Suprapubic skin (tissue), 4 donors: Measurements from ENCODE around the gene VAV2. TPM values are rescaled to one million over a fixed set of nuclear protein-coding genes. Genes with fewer than 3 reads are reported as not detected.

ENCODE experiments used
- DNase-seq, 2 donors: peaks; one replicate each; pipeline ENCODE4 v3.0.0-alpha.2; 2019; ENCODE audit warnings: low spot score in 2 of 2
- H3K27ac ChIP-seq: fragments of 200-600 bp; sonication (generic); one replicate; pipeline ENCODE4 v1.5.1; 2019
- H3K27me3 ChIP-seq: fragments of 200-600 bp; sonication (generic); one replicate; pipeline ENCODE4 v1.5.1; 2019
- H3K36me3 ChIP-seq: fragments of 200-600 bp; sonication (generic); one replicate; pipeline ENCODE4 v1.5.1; 2019
- H3K4me1 ChIP-seq: fragments of 200-600 bp; sonication (generic); one replicate; pipeline ENCODE4 v1.5.1; 2019
- H3K4me3 ChIP-seq: fragments of 200-600 bp; sonication (generic); one replicate; pipeline ENCODE4 v1.5.1; 2019; ENCODE audit warnings: mild to moderate bottlenecking
- H3K9me3 ChIP-seq: fragments of 200-600 bp; sonication (generic); one replicate; pipeline ENCODE4 v1.5.1; 2019
- CTCF ChIP-seq, 2 donors: fragments of 200-600 bp in 1 of 2; fragments of 450-650 bp in 1 of 2; sonication (generic) in 1 of 2; IDR thresholded peaks; one replicate each; pipeline ENCODE4 v1.5.1; 2016 to 2019; ENCODE audit warnings: antibody characterized with exemption in 2 of 2, mild to moderate bottlenecking in 1 of 2, moderate library complexity in 1 of 2
- EP300 ChIP-seq: sonication (generic); formaldehyde crosslinking; IDR thresholded peaks from one replicate; pipeline ENCODE4 v1.6.1; 2017; ENCODE audit warnings: antibody characterized with exemption
- POLR2A ChIP-seq, 2 donors: fragments of 450-650 bp; IDR thresholded peaks; one replicate each; pipeline ENCODE4 v1.6.1; 2017; ENCODE audit warnings: antibody characterized with exemption in 2 of 2, mild to moderate bottlenecking in 2 of 2, moderate library complexity in 2 of 2
- POLR2AphosphoS5 ChIP-seq, 3 donors: sonication (generic); formaldehyde crosslinking; IDR thresholded peaks; one replicate each; pipeline ENCODE4 v1.6.1; 2017; ENCODE audit warnings: antibody characterized with exemption in 3 of 3
- WGBS: methylation state at CpG from one replicate; pipeline ENCODE4 v1.1.5; 2018; 5-methylcytosine and 5-hydroxymethylcytosine counted together
- total RNA-seq, 4 donors: library from RNA; depleted of rRNA; stranded (reverse); fragments of >200 nt; gene quantifications; one replicate each; pipeline ENCODE4 v1.1.0, GENCODE V29; 2016

Gene VAV2
- total RNA-seq, 4 donors from 2014 or later: 5.2 to 10.3 (median 6.4) TPM

GRCh38 chr9:133856798-133857197 is 135.3 kb downstream of the VAV2 start:
- TF ChIP-seq POLR2A (IDR thresholded peaks at IDR 0.05) (no peak), CTCF (IDR thresholded peaks at IDR 0.05) (no peak), POLR2AphosphoS5 (IDR thresholded peaks at IDR 0.05) (no peak), EP300 (no peak)
- no peak for DNase-seq
- Histone ChIP-seq H3K27ac (no peak overlapping the region), H3K4me3 (no peak overlapping the region), H3K4me1 (no peaks in the 10 kb centered on the region), H3K27me3 (no peaks in the 10 kb centered on the region), H3K36me3 (peaks cover 5% of the 10 kb centered on the region), H3K9me3 (no peaks in the 10 kb centered on the region)
- 97% methylated on average over 12 of the region's 12 CpGs for WGBS

- no peak for TF ChIP-seq POLR2A (IDR thresholded peaks at IDR 0.05)
- no peak for TF ChIP-seq EP300
- TF ChIP-seq POLR2AphosphoS5 (IDR thresholded peaks at IDR 0.05): no peak
- no peak overlapping the region for H3K27ac ChIP-seq
- WGBS: 82% methylated on average over 20 of the region's 20 CpGs
- H3K4me3 ChIP-seq: no peak overlapping the region
- no peak for DNase-seq
- no peaks in the 10 kb centered on the region for H3K27me3 ChIP-seq
- peaks cover 5% of the 10 kb centered on the region for H3K36me3 ChIP-seq
- no peaks in the 10 kb centered on the region for H3K4me1 ChIP-seq
- H3K9me3 ChIP-seq: no peaks in the 10 kb centered on the region
Measured at GRCh38 chr9:133855802-133856521, 136.2 kb downstream of the VAV2 start.

- WGBS: 88% methylated on average over 15 of the region's 15 CpGs
- no peak for DNase-seq
- no peak overlapping the region for H3K27ac ChIP-seq
- H3K4me1 ChIP-seq: no peaks in the 10 kb centered on the region
- TF ChIP-seq POLR2A (IDR thresholded peaks at IDR 0.05) (no peak), CTCF (IDR thresholded peaks at IDR 0.05) (no peak), EP300 (no peak), POLR2AphosphoS5 (IDR thresholded peaks at IDR 0.05) (no peak)
- H3K36me3 ChIP-seq: peaks cover 1% of the 10 kb centered on the region
- H3K4me3 ChIP-seq: no peak overlapping the region
- no peaks in the 10 kb centered on the region for H3K27me3 ChIP-seq
- H3K9me3 ChIP-seq: no peaks in the 10 kb centered on the region
Measured at GRCh38 chr9:133855371-133855770, 136.8 kb downstream of the VAV2 start.

- Histone ChIP-seq H3K4me3 (no peak overlapping the region), H3K27me3 (no peaks in the 10 kb centered on the region), H3K36me3 (no peaks in the 10 kb centered on the region), H3K27ac (no peak overlapping the region), H3K9me3 (no peaks in the 10 kb centered on the region), H3K4me1 (no peaks in the 10 kb centered on the region)
- WGBS: 91% methylated on average over 4 of the region's 4 CpGs
- no peak for TF ChIP-seq POLR2AphosphoS5 (IDR thresholded peaks at IDR 0.05)
- no peak for TF ChIP-seq POLR2A (IDR thresholded peaks at IDR 0.05)
- no peak for TF ChIP-seq EP300
- no peak for TF ChIP-seq CTCF (IDR thresholded peaks at IDR 0.05)
- DNase-seq: no peak
Measured at GRCh38 chr9:133854765-133855164, 137.4 kb downstream of the VAV2 start.

- H3K27ac ChIP-seq: no peak overlapping the region
- 93% methylated on average over 6 of the region's 6 CpGs for WGBS
- no peak for DNase-seq
Measured at GRCh38 chr9:133854048-133854447, 138.1 kb downstream of the VAV2 start.

More at GRCh38 chr9:133854048-133854447, 138.1 kb downstream of the VAV2 start:
- Histone ChIP-seq H3K4me1 (no peaks in the 10 kb centered on the region), H3K4me3 (no peak overlapping the region), H3K9me3 (no peaks in the 10 kb centered on the region), H3K27me3 (no peaks in the 10 kb centered on the region), H3K36me3 (no peaks in the 10 kb centered on the region)
- TF ChIP-seq EP300 (no peak), CTCF (IDR thresholded peaks at IDR 0.05) (no peak), POLR2A (IDR thresholded peaks at IDR 0.05) (no peak), POLR2AphosphoS5 (IDR thresholded peaks at IDR 0.05) (no peak)
